ENCODE measurements around the gene GAL3ST1.
"Not testable (repeated sequence)": the region's sequence is repeated elsewhere in the genome, so short reads cannot be mapped to it uniquely, and the experiment has no call there.

Gene GAL3ST1

DNA sequence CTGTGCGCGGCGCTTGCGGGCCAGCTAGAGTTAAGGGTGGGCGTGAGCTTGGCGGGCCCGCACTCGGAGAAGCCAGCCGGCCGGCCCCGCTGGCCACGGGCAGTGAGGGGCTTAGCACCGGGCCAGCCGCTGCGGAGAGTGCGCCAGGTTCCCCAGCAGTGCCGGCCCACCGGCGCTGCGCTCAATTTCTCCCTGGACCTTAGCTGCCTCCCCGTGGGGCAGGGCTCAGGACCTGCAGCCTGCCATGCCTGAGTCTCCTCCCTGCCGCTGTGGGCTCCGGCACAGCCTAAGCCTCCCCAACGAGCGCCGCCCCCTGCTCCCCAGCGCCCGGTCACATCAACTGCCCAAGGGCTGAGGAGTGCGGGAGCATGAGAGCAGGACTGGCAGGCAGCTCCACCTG lies 22.4 kb upstream of the GAL3ST1 start:
- in situ Hi-C loops (cut with MboI; ENCODE audit: low sequenced_read_pairs) = no loop called here

DNA sequence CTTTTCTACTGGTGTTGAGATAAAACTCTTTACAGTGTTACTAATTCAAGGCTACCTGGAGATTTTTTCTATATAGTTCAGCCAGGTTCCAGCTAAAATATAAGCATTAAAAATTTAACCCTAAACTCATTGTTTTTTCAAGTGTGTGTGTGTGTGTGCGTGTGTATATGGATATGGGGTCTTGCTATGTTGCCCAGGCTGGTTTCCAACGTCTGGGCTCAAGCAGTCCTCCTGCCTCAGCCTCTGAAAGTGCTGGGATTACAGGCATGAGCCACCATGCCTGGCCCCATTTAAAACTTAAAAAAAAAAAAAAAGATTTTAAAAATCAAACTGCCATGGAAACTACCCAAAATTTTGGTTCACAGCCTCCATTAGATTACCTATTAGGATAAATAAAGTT lies 21.7 kb upstream of the GAL3ST1 start:
- in situ Hi-C loops (cut with MboI; ENCODE audit: low sequenced_read_pairs) = no loop called here

DNA sequence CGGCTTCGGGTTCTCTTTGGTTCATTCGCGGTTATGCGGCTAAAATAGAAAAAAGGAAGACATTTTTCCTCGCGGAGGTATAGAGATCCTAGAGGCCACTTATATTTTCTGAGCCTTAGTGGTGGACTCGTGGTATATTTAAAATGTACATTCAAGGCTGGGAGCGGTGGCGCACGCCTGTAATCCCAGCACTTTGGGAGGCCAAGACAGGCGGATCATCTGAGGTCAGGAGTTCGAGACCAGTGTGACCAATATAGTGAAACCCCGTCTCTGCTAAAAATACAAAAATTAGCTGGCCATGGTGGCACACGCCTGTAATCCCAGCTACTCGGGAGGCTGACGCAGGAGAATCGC lies 17.9 kb upstream of the GAL3ST1 start:
- in situ Hi-C loops (cut with MboI; ENCODE audit: low sequenced_read_pairs) = not testable (repeated sequence)

DNA sequence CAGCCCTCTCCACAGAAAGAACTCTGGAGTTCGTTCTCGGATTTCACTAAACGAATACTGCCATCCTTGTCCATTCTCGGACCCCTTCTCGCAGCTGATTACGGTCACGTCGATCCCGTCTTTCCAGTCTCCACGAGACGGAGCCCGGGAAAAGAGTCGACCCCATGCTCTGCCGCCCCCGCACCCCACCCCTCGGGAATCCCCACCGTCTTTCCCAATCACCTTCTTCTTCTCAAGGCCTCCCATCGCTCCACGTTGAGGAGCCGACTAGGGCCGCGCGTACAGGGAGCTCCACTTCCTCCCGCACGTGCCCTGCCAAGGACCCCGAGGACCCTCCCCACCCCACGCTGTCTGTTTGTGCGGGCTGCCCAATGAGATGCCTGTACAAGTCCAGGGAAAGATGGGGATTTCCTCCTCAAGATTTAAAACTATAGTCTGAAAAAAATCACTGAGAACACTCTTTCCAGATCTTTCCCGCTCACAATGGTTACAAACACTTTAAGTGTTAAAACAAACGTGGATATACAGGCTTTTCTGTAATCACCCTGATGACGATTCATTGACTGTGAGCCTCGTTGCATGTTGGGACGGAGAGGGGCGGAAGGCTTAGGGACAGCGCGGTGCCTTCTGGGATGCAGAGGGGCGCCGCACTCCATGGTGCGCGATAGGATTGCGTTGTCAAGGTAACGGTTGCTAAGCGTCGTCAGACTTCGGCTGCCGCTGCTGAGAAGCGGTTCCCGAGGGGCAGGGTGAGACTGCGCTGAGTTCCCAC lies 17.3 kb upstream of the GAL3ST1 start, which contains the start of gene PES1:
Gene PES1 (minus strand): TSS at position 323 of the 772 bp plus-strand sequence. CDS start 77 bp downstream, at position 246.
- in situ Hi-C loops (cut with MboI; ENCODE audit: low sequenced_read_pairs) = no loop called here

DNA sequence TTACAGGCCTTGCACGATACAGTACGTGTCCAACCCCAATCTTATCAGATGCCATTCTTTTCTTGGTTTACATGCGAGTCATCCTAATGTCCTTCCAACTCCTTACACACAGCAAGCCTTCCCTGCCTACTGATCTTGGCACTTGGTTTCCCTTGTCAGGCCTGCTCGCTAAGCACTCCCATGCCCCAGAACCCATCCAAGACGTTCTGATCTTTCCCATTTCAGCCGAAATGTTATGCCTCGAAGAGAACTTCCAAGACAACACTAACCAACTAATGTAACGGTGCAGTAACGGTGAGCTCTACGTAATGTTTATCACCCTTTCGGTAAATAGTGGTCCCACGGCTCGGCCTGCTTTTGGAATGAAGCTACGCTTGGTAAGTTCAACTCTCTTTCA lies 16.7 kb upstream of the GAL3ST1 start:
- in situ Hi-C loops (cut with MboI; ENCODE audit: low sequenced_read_pairs) = no loop called here

DNA sequence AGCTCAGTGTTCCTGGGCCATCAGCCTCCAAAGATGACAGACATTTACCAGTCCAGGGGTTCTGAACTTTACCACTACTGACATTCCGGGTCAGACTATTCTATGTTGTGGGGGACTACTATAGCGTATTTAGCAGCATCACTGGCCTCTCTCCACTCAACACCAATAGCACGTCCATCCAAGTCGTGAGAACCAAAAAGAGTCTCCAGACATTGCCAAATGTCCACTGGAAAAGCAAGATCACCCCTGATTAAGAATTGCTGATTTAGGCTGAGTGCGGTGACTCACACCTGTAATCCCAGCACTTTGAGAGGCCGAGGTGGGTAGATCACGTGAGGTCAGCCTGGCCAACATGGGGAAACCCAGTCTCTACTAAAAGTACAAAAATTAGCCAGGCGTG lies 11.9 kb upstream of the GAL3ST1 start:
- in situ Hi-C loops (cut with MboI; ENCODE audit: low sequenced_read_pairs) = no loop called here

DNA sequence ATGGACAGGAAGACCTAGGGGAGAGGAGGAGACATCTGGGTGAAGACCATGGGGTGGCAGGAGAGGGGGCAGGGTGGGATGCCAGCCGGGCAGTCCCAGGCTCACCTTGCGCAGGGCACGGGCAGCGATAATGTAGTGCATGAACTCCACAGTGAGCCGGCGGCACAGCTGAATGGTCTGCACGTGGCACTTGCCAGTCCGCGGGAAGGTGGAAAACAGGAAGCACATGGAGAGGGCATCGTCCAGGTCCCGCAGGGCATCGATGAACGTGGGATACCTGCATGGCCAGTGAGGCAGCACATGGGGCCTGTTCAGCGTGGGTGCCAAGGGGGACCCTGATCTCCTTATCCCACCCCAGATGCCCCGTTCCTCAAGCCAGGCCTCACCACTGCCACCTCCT lies 10.0 kb upstream of the GAL3ST1 start:
- in situ Hi-C loops (cut with MboI; ENCODE audit: low sequenced_read_pairs) = no loop called here

DNA sequence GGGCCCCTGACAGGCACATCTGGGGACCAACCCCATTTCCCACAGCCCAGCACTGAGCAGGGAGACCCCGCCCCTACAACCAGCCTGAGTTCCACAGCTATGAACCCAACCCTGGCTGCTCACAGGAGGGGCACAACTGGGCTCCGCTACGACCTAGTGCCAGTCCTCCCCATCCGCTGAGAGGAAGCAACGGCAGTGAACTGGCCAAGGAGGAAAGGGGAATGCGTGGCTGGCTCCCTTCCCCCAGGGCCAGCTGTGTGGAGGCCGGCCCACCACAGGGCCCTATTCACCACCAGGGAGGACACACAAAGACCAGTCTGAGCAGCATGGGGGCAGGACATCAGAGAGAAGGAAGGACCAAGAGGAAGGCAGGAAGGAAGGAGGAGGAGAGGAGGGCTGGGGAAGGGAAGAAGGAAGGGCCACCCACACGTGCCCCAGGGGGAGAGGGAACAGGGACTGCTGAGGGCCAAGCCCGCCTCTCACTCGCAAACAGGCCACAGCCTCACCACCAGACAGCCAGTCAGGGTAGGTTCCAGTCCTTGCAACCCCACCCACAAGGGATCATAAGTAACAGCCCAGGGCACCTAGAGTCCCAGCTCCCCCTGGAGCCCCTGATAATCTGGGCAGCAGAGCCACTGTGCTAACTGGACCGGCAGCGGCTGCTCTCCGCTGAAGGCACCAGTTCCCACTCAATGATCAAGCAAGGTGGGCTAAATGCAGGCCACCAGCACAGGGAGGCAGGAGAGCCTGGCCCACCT lies 8.5 kb upstream of the GAL3ST1 start:
- in situ Hi-C loops (cut with MboI; ENCODE audit: low sequenced_read_pairs) = no loop called here

DNA sequence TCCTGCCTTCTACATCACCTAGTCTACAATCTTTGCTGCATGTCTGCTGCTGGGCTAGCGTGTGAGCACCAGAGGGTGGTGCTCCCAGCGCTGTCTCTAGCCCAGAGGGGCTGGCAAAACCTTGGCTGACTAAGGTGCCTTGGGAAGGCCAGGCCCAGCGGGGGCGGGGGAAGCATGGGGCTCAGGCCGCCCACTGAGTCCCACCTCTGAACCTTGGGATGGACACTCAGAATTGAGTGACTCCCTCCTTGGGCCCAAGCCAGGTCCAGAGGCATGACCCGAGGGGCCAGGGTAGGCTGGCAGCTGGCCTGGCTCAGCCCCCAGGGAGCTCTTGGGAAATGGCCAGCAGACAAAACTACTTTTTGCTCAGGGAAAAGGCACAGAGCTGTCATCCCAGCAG lies 7.6 kb upstream of the GAL3ST1 start:
- in situ Hi-C loops (cut with MboI; ENCODE audit: low sequenced_read_pairs) = no loop called here

DNA sequence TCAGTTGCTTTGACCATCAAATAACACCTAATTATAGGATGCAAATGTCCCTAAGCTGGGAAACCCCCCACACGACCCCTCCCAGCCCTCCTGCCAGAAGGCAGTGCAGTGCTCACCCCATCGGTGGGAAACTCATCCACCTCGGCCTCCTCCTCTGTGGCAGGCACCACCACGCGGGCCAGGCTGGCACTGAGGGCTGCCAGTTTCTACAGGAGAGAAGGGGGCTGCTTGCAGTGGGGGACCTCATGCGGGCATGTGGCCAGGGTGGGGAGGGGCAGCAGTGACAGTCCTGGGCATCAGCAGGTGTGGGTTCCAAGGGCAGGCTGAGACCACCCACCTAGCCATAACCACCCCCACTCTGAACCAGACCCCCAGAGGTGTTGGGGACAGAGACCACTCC lies 6.4 kb upstream of the GAL3ST1 start:
- in situ Hi-C loops (cut with MboI; ENCODE audit: low sequenced_read_pairs) = no loop called here

DNA sequence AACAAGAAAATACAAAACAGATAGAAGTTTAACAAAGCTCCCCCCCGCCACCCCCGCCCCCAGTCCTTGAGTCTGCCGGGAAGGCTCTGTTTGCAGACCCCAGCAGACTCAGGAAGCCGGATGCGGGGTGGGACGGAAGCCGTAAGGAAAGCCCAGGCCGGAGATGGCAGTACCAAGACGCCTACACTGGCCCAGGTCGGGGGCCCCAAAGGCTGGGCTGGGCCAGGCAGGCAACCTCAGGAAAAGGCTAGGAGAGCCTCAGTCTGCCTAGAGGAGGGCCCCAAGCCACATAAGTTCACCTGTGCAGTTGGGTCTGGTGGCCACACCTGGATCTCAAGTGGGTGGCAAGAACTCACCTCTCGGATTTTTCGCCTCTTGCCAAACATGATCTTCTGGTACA lies 4.0 kb upstream of the GAL3ST1 start:
- in situ Hi-C loops (cut with MboI; ENCODE audit: low sequenced_read_pairs) = no loop called here

DNA sequence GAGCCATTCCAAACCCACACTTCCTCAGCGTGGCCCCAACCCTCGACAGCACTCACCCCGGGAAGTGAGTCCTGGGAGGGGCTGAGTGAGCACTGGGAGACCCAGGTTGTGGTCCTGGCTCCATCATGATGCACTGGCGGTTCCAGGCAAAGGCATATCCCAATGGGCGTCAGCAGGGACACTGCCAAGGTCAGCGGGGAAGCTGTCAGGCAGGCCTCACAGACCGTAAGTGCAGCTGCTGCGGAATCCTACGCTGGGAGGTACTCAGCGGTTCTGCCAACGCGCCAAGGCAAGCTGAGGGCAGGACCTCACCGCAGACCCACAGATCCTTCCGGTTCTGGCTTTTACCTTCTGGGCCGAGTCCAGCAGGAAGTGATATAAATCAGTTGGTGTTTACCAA lies 1.4 kb upstream of the GAL3ST1 start:
- in situ Hi-C loops (cut with MboI; ENCODE audit: low sequenced_read_pairs) = no loop called here

DNA sequence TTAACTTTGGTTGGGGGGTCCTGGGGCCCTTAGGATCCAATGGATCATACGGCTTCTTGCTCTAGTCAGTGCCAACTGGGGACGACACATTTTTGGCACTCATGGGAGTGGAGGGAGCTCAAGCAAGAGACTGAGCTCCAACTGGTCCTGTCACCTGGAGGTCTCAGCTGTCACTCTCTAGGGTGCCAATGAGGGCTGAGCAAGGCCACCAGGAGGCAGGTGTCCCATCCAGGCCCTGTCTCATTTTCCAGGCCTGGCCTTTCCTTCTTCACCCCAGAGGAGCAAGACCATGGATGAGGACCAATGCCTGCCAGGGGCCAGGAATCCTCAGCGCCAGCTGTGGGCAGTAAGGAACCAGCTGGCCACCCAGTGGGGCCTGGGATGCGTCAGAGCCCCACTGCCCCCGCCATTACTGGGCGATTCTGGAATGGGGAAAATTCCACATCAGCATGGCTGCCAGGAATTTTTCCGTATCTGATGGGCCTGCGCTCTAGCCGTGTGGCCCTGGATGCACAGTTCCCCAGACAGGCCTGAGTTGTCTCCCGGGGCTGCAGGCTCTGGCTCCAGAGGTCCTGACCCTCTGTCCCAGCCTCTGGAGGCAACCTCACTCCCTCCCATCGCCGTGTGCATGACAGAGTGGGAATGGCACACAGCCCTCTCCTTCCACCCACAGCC lies 669 bp upstream of the GAL3ST1 start:
- in situ Hi-C loops (cut with MboI; ENCODE audit: low sequenced_read_pairs) = no loop called here

DNA sequence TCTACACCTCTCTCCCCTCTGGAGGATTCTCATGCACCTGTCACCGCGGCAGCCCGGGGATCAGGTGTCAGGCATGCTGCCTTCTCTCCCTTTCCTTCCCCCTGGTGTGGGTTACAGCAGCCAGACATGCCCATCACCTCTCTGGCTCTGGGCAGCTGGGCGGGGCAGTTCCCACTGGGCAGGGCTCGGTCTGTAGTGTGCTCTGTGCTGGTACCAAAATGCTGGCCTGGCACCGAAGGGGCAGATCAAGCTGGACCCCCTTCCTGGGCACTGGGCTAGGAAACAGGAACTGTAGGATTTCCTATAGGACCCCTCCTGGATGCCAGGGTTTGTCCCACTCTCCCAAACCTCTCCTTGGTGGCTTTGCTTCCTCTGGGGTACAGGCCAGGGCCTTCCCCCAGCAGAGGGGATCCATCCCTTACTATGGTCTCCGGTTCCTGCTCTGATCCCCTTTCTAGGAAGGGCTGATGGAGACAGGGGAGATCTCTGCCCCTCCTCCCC lies 821 bp downstream of the GAL3ST1 start:
- in situ Hi-C loops (cut with MboI; ENCODE audit: low sequenced_read_pairs) = no loop called here

DNA sequence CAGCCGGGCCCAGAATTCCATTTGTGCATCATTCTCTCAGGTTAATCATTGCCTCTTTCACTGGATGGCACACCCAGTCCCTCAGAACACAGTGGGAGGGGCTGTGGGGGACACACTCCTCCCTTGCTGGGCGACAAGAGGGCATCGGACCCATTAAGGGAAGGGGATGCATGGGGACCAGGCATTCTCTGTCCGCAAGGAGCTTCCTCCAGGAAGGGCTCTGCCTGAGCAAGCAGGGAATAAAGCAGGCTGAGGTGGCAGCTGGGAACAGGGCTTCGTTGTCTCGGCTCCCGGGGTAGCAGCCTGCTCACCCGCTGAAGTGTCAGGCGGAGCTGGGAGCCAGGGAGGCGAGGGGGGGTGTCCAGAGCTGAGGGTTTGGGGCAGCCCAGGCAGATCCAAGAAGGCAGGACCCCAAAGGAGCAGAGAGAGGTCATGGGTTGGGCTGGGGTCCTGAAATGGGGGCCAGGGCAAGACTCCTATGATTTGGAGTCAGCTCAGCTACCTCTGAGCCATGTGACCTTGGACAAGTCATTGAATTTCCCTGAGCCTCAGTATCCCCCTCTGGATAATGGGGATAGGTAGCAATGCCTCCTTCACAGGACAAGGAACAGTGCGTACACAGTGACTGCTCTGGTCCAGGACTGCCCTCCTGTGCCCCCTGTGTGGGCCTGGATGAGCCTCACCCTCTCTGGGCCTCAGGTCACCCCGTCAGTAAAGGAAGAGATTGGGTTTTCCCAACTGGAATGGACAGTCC lies 1.4 kb downstream of the GAL3ST1 start:
- in situ Hi-C loops (cut with MboI; ENCODE audit: low sequenced_read_pairs) = no loop called here

DNA sequence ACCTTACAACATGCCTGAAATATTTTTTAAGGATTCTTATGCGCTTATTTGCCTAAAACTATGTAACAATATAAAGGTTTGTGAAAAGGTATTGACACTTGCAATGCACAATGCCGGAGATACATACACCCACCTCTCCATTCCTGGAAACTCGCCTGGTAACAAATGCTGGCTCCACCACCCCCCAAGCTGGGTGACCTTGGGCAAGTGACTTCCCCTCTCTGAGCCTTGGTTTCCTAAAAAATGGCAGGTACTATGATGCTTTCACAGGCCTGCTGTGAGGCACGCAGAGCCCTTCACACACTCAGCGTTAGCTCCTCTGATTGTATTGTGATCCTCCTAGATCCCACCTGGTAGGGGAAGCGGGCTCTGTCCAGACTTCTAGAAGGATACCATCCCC lies 2.3 kb downstream of the GAL3ST1 start:
- in situ Hi-C loops (cut with MboI; ENCODE audit: low sequenced_read_pairs) = no loop called here

DNA sequence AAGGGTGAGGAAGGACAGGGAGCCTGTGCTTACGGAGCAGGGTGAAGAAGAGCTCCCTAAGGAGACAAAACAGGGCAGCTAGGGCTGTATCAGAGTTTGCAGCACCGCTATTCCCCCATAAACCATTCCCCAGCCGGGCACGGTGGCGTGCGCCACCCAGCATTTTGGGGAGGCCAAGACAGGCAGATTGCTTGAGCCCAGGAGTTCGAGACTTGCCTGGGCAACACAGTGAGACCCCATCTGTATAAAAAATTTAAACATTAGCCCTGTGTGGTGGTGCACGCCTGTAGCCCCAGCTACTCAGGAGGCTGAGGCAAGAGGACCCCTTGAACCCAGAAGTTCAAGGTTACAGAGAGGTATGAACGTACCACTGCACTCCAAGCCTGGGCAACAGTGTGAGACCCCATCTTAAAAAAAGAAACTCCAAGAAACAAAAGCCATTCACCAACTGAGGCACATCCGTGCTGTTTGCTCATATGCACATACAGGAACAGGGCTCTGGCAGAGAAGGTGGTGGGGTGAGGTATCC lies 4.7 kb downstream of the GAL3ST1 start:
- in situ Hi-C loops (cut with MboI; ENCODE audit: low sequenced_read_pairs) = no loop called here

DNA sequence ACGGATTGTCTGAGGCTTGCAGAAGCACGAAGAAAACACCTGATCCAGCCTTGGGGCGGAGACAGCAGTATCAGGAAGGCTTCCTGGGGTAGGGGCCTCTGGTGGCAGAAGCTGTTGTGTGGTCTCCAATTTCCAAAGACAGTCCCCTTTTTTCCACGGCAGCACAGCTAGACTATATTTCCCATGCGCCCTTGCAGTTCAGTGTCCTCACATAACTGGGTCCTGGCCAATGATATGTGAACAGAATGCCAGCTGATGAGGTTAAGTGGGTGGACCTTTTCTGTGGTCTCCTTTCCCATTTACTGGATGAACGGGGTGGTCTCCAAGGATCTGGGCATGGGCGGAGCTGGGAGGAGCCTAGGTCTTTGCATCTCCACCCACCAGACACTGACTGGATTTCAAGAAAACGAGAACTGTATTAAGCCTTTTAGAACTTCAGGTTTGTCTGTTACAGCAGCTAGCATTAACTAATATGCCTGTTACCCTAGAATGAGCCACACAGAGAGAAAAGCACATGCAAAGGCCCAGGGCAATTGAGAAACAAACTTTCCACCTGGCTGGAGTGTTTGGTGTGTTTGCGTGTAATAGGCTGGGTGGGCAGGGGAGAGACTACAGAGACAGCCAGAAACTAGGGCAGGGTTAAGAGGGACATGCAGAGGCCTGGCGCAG lies 6.2 kb downstream of the GAL3ST1 start:
- in situ Hi-C loops (cut with MboI; ENCODE audit: low sequenced_read_pairs) = no loop called here

DNA sequence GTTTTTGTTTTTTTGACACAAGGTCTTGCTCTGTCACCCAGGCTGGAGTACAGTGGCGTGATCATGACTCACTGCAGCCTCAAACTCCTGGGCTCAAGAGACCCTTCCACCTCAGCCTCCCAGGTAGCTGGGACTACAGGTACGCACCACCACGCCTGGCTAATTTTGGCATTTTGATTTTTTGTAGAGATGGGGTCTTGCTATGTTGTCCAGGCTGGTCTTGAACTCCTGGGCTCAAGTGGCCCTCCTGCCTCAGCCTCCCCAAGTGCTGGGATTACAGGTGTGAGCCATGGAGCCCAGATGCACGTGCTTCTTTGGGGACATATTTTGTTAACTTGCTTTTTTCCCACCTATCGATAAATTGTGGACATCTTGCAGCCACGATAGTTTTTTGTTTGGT lies 7.2 kb downstream of the GAL3ST1 start:
- in situ Hi-C loops (cut with MboI; ENCODE audit: low sequenced_read_pairs) = not testable (repeated sequence)

DNA sequence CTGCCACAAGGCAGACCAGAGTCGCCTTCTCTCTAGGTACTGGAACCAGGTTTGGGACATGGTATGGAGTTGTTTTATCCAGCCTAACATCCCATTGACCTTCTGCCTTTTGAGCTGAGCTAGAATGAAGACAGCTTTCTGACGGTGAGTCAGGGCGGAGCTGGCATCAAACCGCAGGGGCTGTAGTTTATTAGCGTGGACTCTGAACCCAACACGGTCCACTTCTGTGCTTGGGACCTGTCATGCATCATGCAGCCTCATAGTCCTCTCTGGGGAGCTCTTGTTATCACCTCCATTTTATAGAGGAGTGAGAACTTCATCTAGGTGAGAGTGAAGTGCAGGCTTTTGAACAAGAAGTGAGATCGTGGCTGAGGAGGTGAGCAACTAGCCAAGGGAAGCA lies 8.3 kb downstream of the GAL3ST1 start:
- in situ Hi-C loops (cut with MboI; ENCODE audit: low sequenced_read_pairs) = no loop called here

All from HL-60/S4 treated with phorbol 12-myristate 13-acetate at 8.2 ng/mL for 4 days and 3 days (cell line).